NCI-H2107 (cell line): ENCODE data around the gene TCEAL8.
A peak's percentile ranks its signal among the peaks of the same experiment; 100 is the strongest.

ENCODE experiments used
- DNase-seq: peaks from one replicate; lab custom pipeline; 2025; lab: John Stamatoyannopoulos, UW

The TCEAL8 gene

DNA sequence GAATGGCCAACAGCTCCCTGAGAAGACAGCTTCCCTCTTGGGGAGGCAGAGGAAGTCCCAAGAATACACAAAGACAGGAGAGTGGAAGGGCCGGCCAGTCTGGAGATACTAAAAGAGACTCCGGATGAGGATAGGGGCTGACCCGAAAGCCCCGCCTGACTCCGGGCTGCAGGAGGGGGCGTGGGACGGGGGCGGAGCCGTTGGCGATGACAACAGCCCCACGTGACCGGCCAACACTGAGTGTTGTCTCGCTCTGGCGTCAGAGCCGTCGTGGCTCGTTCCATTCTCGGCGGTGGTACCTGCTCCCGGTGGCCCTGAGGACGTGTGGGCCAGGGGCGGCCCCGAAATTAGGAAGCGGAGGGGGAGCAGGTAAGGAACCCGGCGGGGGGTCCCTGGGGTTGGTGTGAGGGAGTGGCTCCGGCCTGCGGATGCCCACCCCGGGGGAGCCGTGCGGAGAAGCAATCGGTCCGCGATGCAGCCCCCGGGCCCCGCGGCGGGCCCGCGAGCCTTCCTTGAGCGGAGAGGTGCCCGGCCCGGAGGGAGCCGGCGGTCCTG lies 40.0 kb downstream of the TCEAL8 start, which contains the start of gene BEX4:
BEX4 (plus strand) TSS at position 239 of the 555 bp plus-strand sequence. CDS start 1,046 bp downstream, outside the sequence.
- peak; percentile 78 for DNase-seq

DNA sequence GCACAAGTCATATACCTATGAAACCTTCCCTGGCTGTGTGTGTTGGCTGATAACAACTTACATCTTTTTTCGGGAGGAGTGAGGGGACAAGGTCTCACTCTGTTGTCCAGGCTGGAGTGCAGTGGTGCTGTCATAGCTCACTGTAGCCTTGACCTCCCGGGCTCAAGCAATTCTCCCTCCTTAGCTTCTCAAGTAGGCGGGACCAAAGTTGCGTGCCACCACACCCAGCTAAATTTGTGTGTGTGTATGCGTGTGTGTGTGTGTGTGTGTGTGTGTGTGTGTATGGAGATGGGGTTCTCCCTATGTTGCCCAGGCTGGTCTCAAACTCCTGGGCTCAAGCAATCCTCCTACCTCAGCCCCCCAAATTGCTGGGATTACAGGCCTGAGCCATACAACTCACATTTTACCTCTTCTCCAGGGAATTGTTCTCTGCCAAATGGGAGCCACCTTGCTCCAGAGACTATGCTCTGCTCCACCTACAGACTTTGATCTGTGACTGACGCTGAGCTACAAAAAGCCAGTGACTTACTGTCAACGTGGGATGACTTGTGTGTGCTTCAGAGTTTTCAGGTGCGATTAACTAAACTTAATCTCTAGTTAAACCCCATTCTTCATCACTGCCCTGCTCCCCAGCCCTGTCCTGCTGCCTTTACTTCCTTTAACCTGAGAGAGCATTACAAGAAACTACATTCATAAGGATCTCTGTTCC lies 42.1 kb downstream of the TCEAL8 start:
- no peak for DNase-seq

- DNase-seq, result no peak
Observed at GRCh38 chrX:103211012-103211715, 43.8 kb downstream of the TCEAL8 start.

DNA sequence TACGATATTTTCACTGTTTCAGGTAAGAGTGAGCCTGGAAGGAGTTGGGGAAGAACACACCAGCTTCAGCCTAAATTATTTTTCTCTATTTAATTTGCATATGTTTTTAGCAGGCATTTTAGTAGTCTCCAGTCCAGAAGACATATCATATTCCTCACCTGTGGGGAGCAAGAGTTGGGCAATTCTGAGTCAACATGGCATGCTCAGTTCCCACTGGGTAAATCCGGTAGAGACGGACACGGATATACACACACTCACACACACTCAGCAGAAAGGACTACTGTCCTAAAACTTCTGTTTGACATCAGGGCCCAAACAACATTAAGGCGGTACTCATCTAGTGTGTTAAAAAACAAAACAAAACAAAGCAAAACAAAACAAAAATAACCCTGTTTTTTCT lies 44.9 kb downstream of the TCEAL8 start:
- no peak for DNase-seq
